SK-N-SH treated with all-trans-retinoic acid at 6 μM for 48 hours (cell line): Measurements from ENCODE around the gene BMP10.

ENCODE experiments used
- ATAC-seq: fragments of 200-7000 bp; cut with Tn5 transposase; 3 replicates; pipeline ENCODE4 v1.9.1; 2020; ENCODE audit warnings: mild to moderate bottlenecking, moderate library complexity
- ARNTL ChIP-seq: fragments of 450-650 bp; formaldehyde crosslinking; IDR thresholded peaks from 2 replicates; pipeline ENCODE4 v1.5.0; 2020; ENCODE audit warnings: low read depth, mild to moderate bottlenecking, moderate library complexity, borderline replicate concordance
- BACH2 ChIP-seq: fragments of 250-450 bp; sonication (Bioruptor Pico); IDR thresholded peaks from 2 replicates; pipeline ENCODE4 v1.9.0; 2021; ENCODE audit warnings: mild to moderate bottlenecking, borderline replicate concordance
- CSDC2 ChIP-seq: fragments of 250-450 bp; sonication (Bioruptor Pico); IDR thresholded peaks from 2 replicates; pipeline ENCODE4 v1.5.0; 2020; ENCODE audit warnings: mild to moderate bottlenecking, moderate library complexity
- ESRRG ChIP-seq: fragments of 250-450 bp; sonication (Bioruptor Pico); IDR thresholded peaks from 2 replicates; pipeline ENCODE4 v1.6.1; 2021; ENCODE audit warnings: mild to moderate bottlenecking
- GLIS3 ChIP-seq: fragments of 250-450 bp; sonication (Bioruptor Pico); IDR thresholded peaks from 2 replicates; pipeline ENCODE4 v1.5.0; 2020; ENCODE audit warnings: mild to moderate bottlenecking, moderate library complexity
- ISL1 ChIP-seq: fragments of 250-450 bp; sonication (Bioruptor Pico); IDR thresholded peaks from 2 replicates; pipeline ENCODE4 v2.1.2; 2022; ENCODE audit warnings: mild to moderate bottlenecking, moderate library complexity
- PPARA ChIP-seq: fragments of 250-450 bp; sonication (Bioruptor Pico); IDR thresholded peaks from 2 replicates; pipeline ENCODE4 v1.5.0; 2020; ENCODE audit warnings: mild to moderate bottlenecking, borderline replicate concordance
- RARB ChIP-seq: fragments of 250-450 bp; sonication (Bioruptor Pico); IDR thresholded peaks from 2 replicates; pipeline ENCODE4 v1.8.0; 2021; ENCODE audit warnings: mild to moderate bottlenecking, moderate library complexity
- SNAI2 ChIP-seq: fragments of 250-450 bp; sonication (Bioruptor Pico); IDR thresholded peaks from 2 replicates; pipeline ENCODE4 v1.5.0; 2020; ENCODE audit warnings: mild to moderate bottlenecking, moderate library complexity
- TCF4 ChIP-seq: fragments of 250-450 bp; sonication (Bioruptor Pico); IDR thresholded peaks from 2 replicates; pipeline ENCODE4 v1.8.0; 2021; ENCODE audit warnings: mild to moderate bottlenecking, moderate library complexity, borderline replicate concordance
- ZC3H10 ChIP-seq: fragments of 250-450 bp; sonication (Bioruptor Pico); IDR thresholded peaks from 2 replicates; pipeline ENCODE4 v1.5.1; 2021; ENCODE audit warnings: mild to moderate bottlenecking, moderate library complexity
- ZFP3 ChIP-seq: fragments of 250-450 bp; sonication (Bioruptor Pico); IDR thresholded peaks from 2 replicates; pipeline ENCODE4 v1.5.0; 2020; ENCODE audit warnings: mild to moderate bottlenecking, moderate library complexity
- ZFP30 ChIP-seq: fragments of 450-650 bp; formaldehyde crosslinking; IDR thresholded peaks from 2 replicates; pipeline ENCODE4 v1.5.0; 2022; ENCODE audit warnings: mild to moderate bottlenecking, moderate library complexity
- ZNF8 ChIP-seq: fragments of 450-650 bp; formaldehyde crosslinking; IDR thresholded peaks from 2 replicates; pipeline ENCODE4 v1.5.0; 2020; ENCODE audit warnings: mild to moderate bottlenecking, moderate library complexity
- TF ChIP-seq, protein P1 (sequence below): fragments of 250-450 bp; sonication (Bioruptor Pico); IDR thresholded peaks from 2 replicates; pipeline ENCODE4 v1.5.1; 2020; ENCODE audit warnings: low read depth, mild to moderate bottlenecking, moderate library complexity
- TF ChIP-seq, protein P2 (sequence below): fragments of 250-450 bp; sonication (Bioruptor Pico); IDR thresholded peaks from 2 replicates; pipeline ENCODE4 v1.5.1; 2021; ENCODE audit warnings: mild to moderate bottlenecking, moderate library complexity
- TF ChIP-seq, protein P3 (sequence below): fragments of 250-450 bp; sonication (Bioruptor Pico); IDR thresholded peaks from 2 replicates; pipeline ENCODE4 v1.8.0; 2020; ENCODE audit warnings: mild to moderate bottlenecking, moderate library complexity, borderline replicate concordance
- TF ChIP-seq, protein P4 (sequence below): fragments of 250-450 bp; sonication (Bioruptor Pico); IDR thresholded peaks from 2 replicates; pipeline ENCODE4 v1.5.0; 2020; ENCODE audit warnings: mild to moderate bottlenecking, moderate library complexity
- TF ChIP-seq, protein P5 (sequence below): fragments of 250-450 bp; sonication (Bioruptor Pico); IDR thresholded peaks from 2 replicates; pipeline ENCODE4 v1.8.0; 2021; ENCODE audit warnings: low read depth, mild to moderate bottlenecking, moderate library complexity, borderline replicate concordance

The BMP10 gene

DNA sequence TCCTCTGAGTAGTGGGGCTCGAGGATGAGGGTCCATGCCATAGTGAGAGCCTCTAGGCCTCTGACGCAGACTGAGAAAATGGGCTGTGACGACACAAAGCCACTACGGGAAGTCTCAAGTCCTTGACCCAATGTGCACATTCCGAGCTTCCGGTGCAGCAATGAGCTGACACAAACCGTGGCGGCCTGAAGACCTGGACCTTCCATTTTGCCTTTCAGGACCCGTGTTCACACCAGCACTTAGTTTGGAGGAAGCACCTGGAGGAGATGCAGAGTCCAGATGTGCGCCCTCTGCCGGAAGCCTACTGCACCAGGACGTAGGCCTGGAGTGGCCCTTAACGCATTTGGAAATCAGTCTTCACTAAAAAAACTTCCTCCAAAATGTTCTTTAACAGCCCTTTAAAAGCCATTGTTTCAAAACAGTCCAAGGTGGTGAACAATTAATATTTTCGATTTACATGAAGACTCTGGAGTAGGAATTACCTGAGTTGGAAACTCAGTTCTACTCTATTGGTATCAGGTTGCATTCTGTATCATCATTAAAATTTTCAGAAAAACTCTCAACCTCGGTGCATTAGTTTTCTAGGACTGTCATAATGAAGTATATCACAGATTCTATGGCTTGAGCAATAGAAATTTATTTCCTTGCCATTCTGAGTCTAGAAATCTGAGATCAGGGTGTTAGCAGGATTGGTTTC lies 33.9 kb downstream of the BMP10 start:
- no peak for ATAC-seq
- TF ChIP-seq, protein P1, sequence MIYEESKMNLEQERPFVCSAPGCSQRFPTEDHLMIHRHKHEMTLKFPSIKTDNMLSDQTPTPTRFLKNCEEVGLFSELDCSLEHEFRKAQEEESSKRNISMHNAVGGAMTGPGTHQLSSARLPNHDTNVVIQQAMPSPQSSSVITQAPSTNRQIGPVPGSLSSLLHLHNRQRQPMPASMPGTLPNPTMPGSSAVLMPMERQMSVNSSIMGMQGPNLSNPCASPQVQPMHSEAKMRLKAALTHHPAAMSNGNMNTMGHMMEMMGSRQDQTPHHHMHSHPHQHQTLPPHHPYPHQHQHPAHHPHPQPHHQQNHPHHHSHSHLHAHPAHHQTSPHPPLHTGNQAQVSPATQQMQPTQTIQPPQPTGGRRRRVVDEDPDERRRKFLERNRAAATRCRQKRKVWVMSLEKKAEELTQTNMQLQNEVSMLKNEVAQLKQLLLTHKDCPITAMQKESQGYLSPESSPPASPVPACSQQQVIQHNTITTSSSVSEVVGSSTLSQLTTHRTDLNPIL (CRISPR knock-in tag), result no peak
- TF ChIP-seq ZFP3 (CRISPR knock-in tag), result no peak
- no peak for TF ChIP-seq BACH2
- TF ChIP-seq, protein P2, sequence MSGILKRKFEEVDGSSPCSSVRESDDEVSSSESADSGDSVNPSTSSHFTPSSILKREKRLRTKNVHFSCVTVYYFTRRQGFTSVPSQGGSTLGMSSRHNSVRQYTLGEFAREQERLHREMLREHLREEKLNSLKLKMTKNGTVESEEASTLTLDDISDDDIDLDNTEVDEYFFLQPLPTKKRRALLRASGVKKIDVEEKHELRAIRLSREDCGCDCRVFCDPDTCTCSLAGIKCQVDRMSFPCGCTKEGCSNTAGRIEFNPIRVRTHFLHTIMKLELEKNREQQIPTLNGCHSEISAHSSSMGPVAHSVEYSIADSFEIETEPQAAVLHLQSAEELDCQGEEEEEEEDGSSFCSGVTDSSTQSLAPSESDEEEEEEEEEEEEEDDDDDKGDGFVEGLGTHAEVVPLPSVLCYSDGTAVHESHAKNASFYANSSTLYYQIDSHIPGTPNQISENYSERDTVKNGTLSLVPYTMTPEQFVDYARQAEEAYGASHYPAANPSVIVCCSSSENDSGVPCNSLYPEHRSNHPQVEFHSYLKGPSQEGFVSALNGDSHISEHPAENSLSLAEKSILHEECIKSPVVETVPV (CRISPR knock-in tag), result no peak
- TF ChIP-seq TCF4 (CRISPR knock-in tag), result no peak
- no peak for TF ChIP-seq ISL1 (CRISPR knock-in tag)
- no peak for TF ChIP-seq ZNF8 (CRISPR knock-in tag)
- TF ChIP-seq ZC3H10 (CRISPR knock-in tag), result no peak
- TF ChIP-seq RARB, result no peak
- no peak for TF ChIP-seq PPARA (CRISPR knock-in tag)

DNA sequence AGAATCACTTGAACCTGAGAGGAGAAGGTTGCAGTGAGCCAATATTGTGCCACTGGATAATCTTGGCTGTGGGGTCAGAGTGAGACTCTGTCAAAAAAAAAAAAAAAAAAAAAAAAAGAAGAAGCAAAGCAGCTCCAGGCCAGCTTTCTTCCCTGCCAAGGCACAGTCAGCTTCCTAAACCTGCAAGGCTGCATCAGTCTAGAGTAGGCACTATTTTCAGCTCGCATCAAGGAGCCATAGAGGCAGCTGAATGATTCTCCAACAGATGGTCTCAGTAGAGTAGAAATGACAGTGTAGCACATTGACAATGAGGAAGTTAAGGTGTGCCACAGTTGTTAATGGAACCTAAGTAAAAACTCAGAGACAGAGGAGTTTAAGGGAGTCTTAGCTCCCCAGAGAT lies 35.6 kb downstream of the BMP10 start:
- ATAC-seq, result no peak
- TF ChIP-seq ISL1 (CRISPR knock-in tag) (no peak), BACH2 (no peak), ZNF8 (CRISPR knock-in tag) (no peak), ZFP3 (CRISPR knock-in tag) (no peak), ZC3H10 (CRISPR knock-in tag) (no peak)
- TF ChIP-seq, protein P3, sequence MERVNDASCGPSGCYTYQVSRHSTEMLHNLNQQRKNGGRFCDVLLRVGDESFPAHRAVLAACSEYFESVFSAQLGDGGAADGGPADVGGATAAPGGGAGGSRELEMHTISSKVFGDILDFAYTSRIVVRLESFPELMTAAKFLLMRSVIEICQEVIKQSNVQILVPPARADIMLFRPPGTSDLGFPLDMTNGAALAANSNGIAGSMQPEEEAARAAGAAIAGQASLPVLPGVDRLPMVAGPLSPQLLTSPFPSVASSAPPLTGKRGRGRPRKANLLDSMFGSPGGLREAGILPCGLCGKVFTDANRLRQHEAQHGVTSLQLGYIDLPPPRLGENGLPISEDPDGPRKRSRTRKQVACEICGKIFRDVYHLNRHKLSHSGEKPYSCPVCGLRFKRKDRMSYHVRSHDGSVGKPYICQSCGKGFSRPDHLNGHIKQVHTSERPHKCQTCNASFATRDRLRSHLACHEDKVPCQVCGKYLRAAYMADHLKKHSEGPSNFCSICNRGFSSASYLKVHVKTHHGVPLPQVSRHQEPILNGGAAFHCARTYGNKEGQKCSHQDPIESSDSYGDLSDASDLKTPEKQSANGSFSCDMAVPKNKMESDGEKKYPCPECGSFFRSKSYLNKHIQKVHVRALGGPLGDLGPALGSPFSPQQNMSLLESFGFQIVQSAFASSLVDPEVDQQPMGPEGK (CRISPR knock-in tag), result no peak
- TF ChIP-seq, protein P4, sequence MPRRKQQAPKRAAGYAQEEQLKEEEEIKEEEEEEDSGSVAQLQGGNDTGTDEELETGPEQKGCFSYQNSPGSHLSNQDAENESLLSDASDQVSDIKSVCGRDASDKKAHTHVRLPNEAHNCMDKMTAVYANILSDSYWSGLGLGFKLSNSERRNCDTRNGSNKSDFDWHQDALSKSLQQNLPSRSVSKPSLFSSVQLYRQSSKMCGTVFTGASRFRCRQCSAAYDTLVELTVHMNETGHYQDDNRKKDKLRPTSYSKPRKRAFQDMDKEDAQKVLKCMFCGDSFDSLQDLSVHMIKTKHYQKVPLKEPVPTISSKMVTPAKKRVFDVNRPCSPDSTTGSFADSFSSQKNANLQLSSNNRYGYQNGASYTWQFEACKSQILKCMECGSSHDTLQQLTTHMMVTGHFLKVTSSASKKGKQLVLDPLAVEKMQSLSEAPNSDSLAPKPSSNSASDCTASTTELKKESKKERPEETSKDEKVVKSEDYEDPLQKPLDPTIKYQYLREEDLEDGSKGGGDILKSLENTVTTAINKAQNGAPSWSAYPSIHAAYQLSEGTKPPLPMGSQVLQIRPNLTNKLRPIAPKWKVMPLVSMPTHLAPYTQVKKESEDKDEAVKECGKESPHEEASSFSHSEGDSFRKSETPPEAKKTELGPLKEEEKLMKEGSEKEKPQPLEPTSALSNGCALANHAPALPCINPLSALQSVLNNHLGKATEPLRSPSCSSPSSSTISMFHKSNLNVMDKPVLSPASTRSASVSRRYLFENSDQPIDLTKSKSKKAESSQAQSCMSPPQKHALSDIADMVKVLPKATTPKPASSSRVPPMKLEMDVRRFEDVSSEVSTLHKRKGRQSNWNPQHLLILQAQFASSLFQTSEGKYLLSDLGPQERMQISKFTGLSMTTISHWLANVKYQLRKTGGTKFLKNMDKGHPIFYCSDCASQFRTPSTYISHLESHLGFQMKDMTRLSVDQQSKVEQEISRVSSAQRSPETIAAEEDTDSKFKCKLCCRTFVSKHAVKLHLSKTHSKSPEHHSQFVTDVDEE, result no peak

DNA sequence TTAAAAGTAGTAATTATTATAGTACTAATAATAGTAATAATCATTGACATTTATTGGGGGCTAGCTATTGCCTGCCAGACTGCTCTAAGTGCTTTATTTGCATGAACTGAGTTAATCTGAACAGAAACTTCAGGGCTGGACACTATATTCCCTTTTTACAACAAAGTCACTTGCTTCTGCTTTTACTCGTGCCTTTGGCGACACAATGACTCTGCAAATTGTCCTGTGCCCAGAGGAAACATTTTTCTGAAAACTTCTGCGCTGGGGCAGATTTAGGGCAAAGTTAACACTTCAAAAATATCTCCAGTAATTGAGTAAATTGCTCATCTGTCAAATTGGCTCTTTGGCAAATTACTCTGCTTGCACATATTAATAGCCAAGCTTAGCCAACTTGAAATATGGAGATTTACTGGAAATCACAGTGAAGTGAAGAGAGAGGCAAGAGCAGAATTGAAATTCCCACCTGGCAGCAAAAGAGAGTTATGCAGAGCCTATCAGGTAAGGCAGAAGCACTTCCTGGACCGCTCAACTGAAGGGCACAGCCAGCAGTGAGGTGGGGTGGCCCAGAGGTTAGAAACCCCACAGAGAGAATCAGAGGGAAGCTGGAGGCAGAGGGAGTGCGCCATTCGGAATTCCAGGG lies 36.3 kb downstream of the BMP10 start:
- no peak for ATAC-seq
- TF ChIP-seq TCF4 (CRISPR knock-in tag), result no peak
- TF ChIP-seq, protein P1 (CRISPR knock-in tag), result no peak
- no peak for TF ChIP-seq CSDC2 (CRISPR knock-in tag)
- TF ChIP-seq ZC3H10 (CRISPR knock-in tag), result no peak
- TF ChIP-seq, protein P4, result no peak
- TF ChIP-seq PPARA (CRISPR knock-in tag), result no peak
- TF ChIP-seq SNAI2 (CRISPR knock-in tag), result no peak
- no peak for TF ChIP-seq ESRRG (CRISPR knock-in tag)
- no peak for TF ChIP-seq ZFP30 (CRISPR knock-in tag)
- TF ChIP-seq RARB, result no peak
- TF ChIP-seq ISL1 (CRISPR knock-in tag), result no peak
- TF ChIP-seq ARNTL (CRISPR knock-in tag), result no peak
- TF ChIP-seq GLIS3 (CRISPR knock-in tag), result no peak
- TF ChIP-seq, protein P5, sequence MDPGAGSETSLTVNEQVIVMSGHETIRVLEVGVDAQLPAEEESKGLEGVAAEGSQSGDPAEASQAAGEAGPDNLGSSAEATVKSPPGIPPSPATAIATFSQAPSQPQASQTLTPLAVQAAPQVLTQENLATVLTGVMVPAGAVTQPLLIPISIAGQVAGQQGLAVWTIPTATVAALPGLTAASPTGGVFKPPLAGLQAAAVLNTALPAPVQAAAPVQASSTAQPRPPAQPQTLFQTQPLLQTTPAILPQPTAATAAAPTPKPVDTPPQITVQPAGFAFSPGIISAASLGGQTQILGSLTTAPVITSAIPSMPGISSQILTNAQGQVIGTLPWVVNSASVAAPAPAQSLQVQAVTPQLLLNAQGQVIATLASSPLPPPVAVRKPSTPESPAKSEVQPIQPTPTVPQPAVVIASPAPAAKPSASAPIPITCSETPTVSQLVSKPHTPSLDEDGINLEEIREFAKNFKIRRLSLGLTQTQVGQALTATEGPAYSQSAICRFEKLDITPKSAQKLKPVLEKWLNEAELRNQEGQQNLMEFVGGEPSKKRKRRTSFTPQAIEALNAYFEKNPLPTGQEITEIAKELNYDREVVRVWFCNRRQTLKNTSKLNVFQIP (CRISPR knock-in tag), result no peak
- TF ChIP-seq, protein P2 (CRISPR knock-in tag), result no peak
- TF ChIP-seq, all 23 proteins: peak for 0
